Epithelial cell of proximal tubule (primary cell): ENCODE measurements around the gene USP7. TPM values are rescaled to one million over a fixed set of nuclear protein-coding genes. Genes with fewer than 3 reads are reported as not detected.

Experiments used
- DNase-seq: peaks from one replicate; pipeline ENCODE4 v3.0.0-alpha.2; 2011; ENCODE audit warnings: low read depth
- H3K4me3 ChIP-seq: 2 replicates; pipeline ENCODE4 v1.5.1; 2011; ENCODE audit warnings: low read depth, mild to moderate bottlenecking, low read length
- total RNA-seq: library from RNA; depleted of rRNA; stranded (reverse); fragments of >200 nt; gene quantifications from 2 replicates; pipeline ENCODE4 v1.2.3, GENCODE V29; 2015
- TF ChIP-seq, protein P1 (sequence below): conservative IDR thresholded peaks from 2 replicates; pipeline ENCODE4 v1.5.1; 2012; ENCODE audit warnings: low read depth, mild to moderate bottlenecking, low read length

The USP7 gene
- total RNA-seq, 1 donor from 2014 or later, result 91.4 TPM

GRCh38 chr16:8926827-8927226 is 36.9 kb downstream of the USP7 start:
- DNase-seq, result no peak
- no peak overlapping the region for H3K4me3 ChIP-seq
- TF ChIP-seq, protein P1, sequence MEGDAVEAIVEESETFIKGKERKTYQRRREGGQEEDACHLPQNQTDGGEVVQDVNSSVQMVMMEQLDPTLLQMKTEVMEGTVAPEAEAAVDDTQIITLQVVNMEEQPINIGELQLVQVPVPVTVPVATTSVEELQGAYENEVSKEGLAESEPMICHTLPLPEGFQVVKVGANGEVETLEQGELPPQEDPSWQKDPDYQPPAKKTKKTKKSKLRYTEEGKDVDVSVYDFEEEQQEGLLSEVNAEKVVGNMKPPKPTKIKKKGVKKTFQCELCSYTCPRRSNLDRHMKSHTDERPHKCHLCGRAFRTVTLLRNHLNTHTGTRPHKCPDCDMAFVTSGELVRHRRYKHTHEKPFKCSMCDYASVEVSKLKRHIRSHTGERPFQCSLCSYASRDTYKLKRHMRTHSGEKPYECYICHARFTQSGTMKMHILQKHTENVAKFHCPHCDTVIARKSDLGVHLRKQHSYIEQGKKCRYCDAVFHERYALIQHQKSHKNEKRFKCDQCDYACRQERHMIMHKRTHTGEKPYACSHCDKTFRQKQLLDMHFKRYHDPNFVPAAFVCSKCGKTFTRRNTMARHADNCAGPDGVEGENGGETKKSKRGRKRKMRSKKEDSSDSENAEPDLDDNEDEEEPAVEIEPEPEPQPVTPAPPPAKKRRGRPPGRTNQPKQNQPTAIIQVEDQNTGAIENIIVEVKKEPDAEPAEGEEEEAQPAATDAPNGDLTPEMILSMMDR, result no peak

GRCh38 chr16:8925455-8925854 is 38.3 kb downstream of the USP7 start:
- no peak overlapping the region for H3K4me3 ChIP-seq
- DNase-seq, result no peak
- TF ChIP-seq, protein P1, result no peak

- DNase-seq, result no peak
- no peak overlapping the region for H3K4me3 ChIP-seq
- TF ChIP-seq, protein P1, result no peak
Measured at GRCh38 chr16:8924214-8924613, 39.5 kb downstream of the USP7 start.

DNA sequence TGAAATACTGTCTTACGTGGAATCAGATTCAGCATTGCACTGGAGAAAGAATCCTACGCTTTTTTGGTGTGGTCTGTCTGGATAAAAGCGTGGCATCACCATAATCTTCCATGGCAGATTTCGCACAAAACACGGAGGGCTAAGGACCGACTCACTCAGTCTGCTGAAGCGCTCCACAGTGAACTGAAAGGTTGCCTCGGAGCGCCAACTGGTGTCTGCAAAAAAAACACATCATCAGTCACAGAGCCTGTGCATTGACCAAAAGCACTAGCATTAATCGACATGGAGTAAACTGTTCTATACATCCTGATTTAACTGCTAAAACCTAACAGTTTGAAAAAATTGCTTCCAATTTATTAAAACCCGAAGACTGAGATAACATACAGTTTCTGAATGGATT is 40.5 kb downstream of the USP7 start:
- no peak for DNase-seq
- no peak overlapping the region for H3K4me3 ChIP-seq
- TF ChIP-seq, protein P1, result no peak

DNA sequence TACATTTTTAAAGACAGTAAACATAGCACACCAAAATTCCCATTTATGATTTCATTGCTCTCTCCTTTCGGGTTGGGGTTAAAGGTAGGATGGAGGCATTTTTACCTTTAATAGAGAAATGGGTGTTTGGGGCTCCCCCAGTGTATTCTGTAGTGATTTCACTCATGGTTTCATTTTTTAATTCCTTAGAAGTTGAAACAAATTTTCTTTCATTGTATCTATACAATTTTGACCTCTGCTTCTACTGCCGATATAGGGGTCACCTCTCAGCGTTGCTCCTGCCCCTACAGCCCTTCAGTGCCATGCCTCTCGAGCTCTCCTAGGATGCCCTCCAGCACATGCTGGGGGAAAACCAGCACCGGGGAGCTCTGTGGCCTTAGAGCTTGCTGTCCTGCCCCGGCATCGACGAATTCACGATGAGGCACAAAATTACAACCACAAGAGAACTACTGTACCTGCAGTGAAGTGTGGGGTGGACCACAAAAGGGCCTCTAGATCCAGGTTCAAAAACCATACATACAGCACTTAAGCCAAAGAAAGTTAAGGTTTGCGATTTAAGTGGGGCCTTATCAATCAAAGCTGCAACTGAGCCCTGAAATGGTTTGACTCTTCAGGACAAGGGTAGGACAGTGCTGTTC is 42.2 kb downstream of the USP7 start:
- TF ChIP-seq, protein P1, result no peak
- H3K4me3 ChIP-seq, result no peak overlapping the region
- no peak for DNase-seq

DNA sequence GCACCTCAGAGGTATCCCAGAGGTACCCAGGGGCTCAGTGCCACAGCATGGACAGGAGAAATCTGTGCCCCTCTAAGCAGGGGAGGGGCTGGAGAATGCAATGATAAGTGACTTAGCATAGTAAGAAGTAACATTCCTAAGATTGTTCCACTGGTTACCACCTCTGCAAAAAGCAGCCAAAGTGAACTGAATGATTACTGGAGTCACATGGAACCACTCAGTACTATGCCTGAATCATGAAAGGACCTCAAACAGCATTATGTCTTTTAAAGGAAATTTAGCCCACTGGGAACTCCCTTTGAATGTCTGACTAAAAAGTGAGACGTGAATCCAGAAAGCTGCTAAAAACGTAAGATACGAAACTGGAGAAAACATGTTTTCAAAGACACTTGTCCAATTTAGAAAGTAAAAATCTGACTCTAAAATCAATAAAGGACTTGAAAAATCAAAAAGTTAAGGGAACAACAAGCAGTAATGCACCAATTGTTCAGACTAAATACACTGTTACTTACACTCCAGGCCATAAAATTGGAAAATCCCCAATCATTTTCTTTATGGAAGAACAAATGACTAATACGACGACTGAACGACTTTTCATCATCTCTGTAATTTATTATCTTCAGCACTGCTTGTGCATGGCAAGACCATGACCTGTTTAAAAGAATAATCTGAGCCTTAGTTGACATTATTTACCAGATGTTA is 42.9 kb downstream of the USP7 start:
- DNase-seq, result no peak
- TF ChIP-seq, protein P1, result no peak
- no peak overlapping the region for H3K4me3 ChIP-seq

GRCh38 chr16:8919934-8920462 is 43.7 kb downstream of the USP7 start:
- TF ChIP-seq, protein P1, result no peak
- DNase-seq, result no peak
- no peak overlapping the region for H3K4me3 ChIP-seq
